Loucy (cell line): ENCODE results near the gene KLK6.

ENCODE experiments used
- CTCF ChIP-seq: fragments of 200-600 bp; sonication (generic); conservative IDR thresholded peaks from 2 replicates; pipeline ENCODE4 v1.5.1; 2014; ENCODE audit warnings: mild to moderate bottlenecking, antibody characterized with exemption, low read length
- EZH2phosphoT487 ChIP-seq: fragments of 200-600 bp; IDR thresholded peaks from 2 replicates; pipeline ENCODE4 v1.6.1; 2018; ENCODE audit warnings: antibody characterized with exemption, mild to moderate bottlenecking, moderate library complexity, borderline replicate concordance

- no peak for TF ChIP-seq CTCF
- TF ChIP-seq EZH2phosphoT487, result no peak
These were observed 53.3 kb downstream of the KLK6 start for GRCh38 chr19:50916069-50916468.
